Frontal cortex (tissue), 4 donors: ENCODE data around the gene PRSS8. TPM values are rescaled to one million over a fixed set of nuclear protein-coding genes. Genes with fewer than 3 reads are reported as not detected.
A peak's percentile ranks its signal among the peaks of the same experiment; 100 is the strongest.
"Not testable (repeated sequence)": the region's sequence is repeated elsewhere in the genome, so short reads cannot be mapped to it uniquely, and the experiment has no call there.

Experiments used
- DNase-seq, 2 donors: peaks; one replicate each; pipeline ENCODE4 v3.0.0; 2012; ENCODE audit warnings: low spot score in 2 of 2
- FAIRE-seq: peaks from 2 replicates; lab custom pipeline; 2012; peaks lifted over from hg19 to GRCh38; lab: Jason Lieb, UNC
- total RNA-seq: library from RNA; depleted of rRNA; stranded (reverse); fragments of >200 nt; gene quantifications from one replicate; pipeline ENCODE4 v1.2.3, GENCODE V29; 2014
- donor health status: control.
- donor health status: control.
- donor health status: control.

The PRSS8 gene
- total RNA-seq, 1 donor from 2014 or later = not detected

- FAIRE-seq (no peak), DNase-seq (peak; percentile 90)
Observed at GRCh38 chr16:31108035-31108793, 27.3 kb downstream of the PRSS8 start, which contains the start of gene BCKDK. Gene BCKDK (plus strand): TSS chr16:31108386. CDS start chr16:31109224, 838 bp downstream.

- FAIRE-seq (no peak), DNase-seq (no peak)
Observed at GRCh38 chr16:31107465-31107867, 28.1 kb downstream of the PRSS8 start.

- DNase-seq = no peak
- no peak for FAIRE-seq
Observed at GRCh38 chr16:31106509-31107464, 28.7 kb downstream of the PRSS8 start.

GRCh38 chr16:31105677-31106213 lies 29.8 kb downstream of the PRSS8 start:
- FAIRE-seq (no peak), DNase-seq (peak; percentile 84 to 92)

- FAIRE-seq, DNase-seq: not testable (repeated sequence)
Observed at GRCh38 chr16:31100876-31101641, 34.5 kb downstream of the PRSS8 start.

GRCh38 chr16:31099860-31100638 lies 35.5 kb downstream of the PRSS8 start:
- DNase-seq = no peak
- FAIRE-seq = no peak

GRCh38 chr16:31094424-31095120 lies 41.0 kb downstream of the PRSS8 start, which contains the start of gene VKORC1:
Gene VKORC1 (minus strand): TSS chr16:31094797. CDS start chr16:31094729, 68 bp downstream.
- FAIRE-seq (no peak), DNase-seq (peak; percentile 89 to 90)

- FAIRE-seq (no peak), DNase-seq (no peak)
Observed at GRCh38 chr16:31094088-31094423, 41.5 kb downstream of the PRSS8 start.

GRCh38 chr16:31093132-31093703 lies 42.3 kb downstream of the PRSS8 start:
- FAIRE-seq (no peak), DNase-seq (peak in 1 of 2 donors; percentile 64)

- no peak for DNase-seq
- no peak for FAIRE-seq
Observed at GRCh38 chr16:31092330-31092729, 43.2 kb downstream of the PRSS8 start.

- FAIRE-seq = no peak
- no peak for DNase-seq
Observed at GRCh38 chr16:31090540-31090939, 45.0 kb downstream of the PRSS8 start.

- no peak for FAIRE-seq
Observed at GRCh38 chr16:31089199-31089598, 46.3 kb downstream of the PRSS8 start.

GRCh38 chr16:31088459-31089183 lies 46.9 kb downstream of the PRSS8 start, which contains the start of gene PRSS53:
Gene PRSS53 (minus strand): TSS chr16:31088943. CDS start chr16:31088809, 134 bp downstream.
- no peak for FAIRE-seq
- DNase-seq = no peak

More at GRCh38 chr16:31089199-31089598, 46.3 kb downstream of the PRSS8 start:
- no peak for DNase-seq

GRCh38 chr16:31087971-31088370 lies 47.6 kb downstream of the PRSS8 start:
- DNase-seq (no peak), FAIRE-seq (no peak)

GRCh38 chr16:31087481-31087880 lies 48.0 kb downstream of the PRSS8 start:
- FAIRE-seq = no peak

GRCh38 chr16:31086629-31086906 lies 49.0 kb downstream of the PRSS8 start:
- DNase-seq (no peak), FAIRE-seq (no peak)

More at GRCh38 chr16:31087481-31087880, 48.0 kb downstream of the PRSS8 start:
- DNase-seq = no peak

GRCh38 chr16:31085873-31086628 lies 49.5 kb downstream of the PRSS8 start:
- FAIRE-seq = no peak
- DNase-seq = no peak
